Fibroblast of mammary gland (primary cell): ENCODE results near the gene UVRAG.

ENCODE experiments used
- DNase-seq: peaks from one replicate; pipeline ENCODE4 v3.0.0-alpha.2; 2010; ENCODE audit warnings: low read depth
- H3K4me3 ChIP-seq: 2 replicates; pipeline ENCODE4 v1.5.1; 2011; ENCODE audit warnings: low read depth, mild to moderate bottlenecking, low read length, moderate library complexity; ENCODE audit not compliant: control insufficient read depth
- TF ChIP-seq, protein P1 (sequence below): conservative IDR thresholded peaks from 2 replicates; pipeline ENCODE4 v1.5.1; 2011; ENCODE audit warnings: low read depth, low read length, inconsistent platforms; ENCODE audit not compliant: control insufficient read depth, insufficient read depth

Gene UVRAG

GRCh38 chr11:75770102-75770501 is 44.9 kb upstream of the UVRAG start:
- peak overlapping the region; percentile 1 for H3K4me3 ChIP-seq
- TF ChIP-seq, protein P1, sequence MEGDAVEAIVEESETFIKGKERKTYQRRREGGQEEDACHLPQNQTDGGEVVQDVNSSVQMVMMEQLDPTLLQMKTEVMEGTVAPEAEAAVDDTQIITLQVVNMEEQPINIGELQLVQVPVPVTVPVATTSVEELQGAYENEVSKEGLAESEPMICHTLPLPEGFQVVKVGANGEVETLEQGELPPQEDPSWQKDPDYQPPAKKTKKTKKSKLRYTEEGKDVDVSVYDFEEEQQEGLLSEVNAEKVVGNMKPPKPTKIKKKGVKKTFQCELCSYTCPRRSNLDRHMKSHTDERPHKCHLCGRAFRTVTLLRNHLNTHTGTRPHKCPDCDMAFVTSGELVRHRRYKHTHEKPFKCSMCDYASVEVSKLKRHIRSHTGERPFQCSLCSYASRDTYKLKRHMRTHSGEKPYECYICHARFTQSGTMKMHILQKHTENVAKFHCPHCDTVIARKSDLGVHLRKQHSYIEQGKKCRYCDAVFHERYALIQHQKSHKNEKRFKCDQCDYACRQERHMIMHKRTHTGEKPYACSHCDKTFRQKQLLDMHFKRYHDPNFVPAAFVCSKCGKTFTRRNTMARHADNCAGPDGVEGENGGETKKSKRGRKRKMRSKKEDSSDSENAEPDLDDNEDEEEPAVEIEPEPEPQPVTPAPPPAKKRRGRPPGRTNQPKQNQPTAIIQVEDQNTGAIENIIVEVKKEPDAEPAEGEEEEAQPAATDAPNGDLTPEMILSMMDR, result no peak
- no peak for DNase-seq

- no peak overlapping the region for H3K4me3 ChIP-seq
- TF ChIP-seq, protein P1, result no peak
- peak; percentile 98 for DNase-seq
These were observed 43.2 kb upstream of the UVRAG start for GRCh38 chr11:75771646-75772410.

DNA sequence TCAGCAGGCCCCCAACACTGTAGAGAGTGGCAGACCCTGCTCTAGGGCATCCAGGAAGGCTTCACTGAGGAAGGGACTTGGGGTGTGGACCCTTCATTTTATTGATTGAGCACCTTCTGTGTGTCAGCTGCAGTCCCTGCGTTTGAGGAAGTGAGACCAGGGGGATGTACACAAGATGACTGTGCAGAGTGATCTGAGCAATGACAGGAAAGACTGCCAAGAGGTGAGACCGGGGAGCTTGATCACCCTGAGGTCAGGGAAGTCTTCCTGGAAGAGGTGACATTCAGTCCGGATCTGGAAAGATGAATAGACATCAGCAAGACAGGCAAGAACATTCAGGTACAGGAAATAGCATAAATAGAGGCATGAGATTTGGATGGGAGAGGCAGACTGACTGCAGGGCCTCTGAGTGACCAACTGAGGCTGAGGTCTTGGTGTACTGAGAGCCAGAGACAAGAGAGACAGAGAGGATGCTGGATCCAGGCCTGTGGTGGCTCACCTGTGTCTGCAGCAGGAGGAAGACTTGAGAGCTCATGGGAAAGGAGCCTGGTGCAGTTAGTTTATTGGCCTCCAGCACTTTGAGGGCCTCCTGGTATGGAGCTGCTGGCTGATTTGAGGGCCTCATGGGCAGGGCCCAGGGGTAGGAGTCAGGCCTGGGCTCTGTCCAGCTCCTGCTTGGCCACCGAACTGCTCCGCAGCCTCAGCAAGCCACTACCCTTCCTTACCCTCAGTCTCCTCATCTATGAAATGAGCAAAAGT is 41.2 kb upstream of the UVRAG start:
- no peak for DNase-seq
- TF ChIP-seq, protein P1, result no peak

GRCh38 chr11:75775056-75775455 is 40.0 kb upstream of the UVRAG start:
- no peak overlapping the region for H3K4me3 ChIP-seq
- DNase-seq, result no peak
- TF ChIP-seq, protein P1, result no peak

More for the DNA sequence above, 41.2 kb upstream of the UVRAG start:
- no peak overlapping the region for H3K4me3 ChIP-seq

DNA sequence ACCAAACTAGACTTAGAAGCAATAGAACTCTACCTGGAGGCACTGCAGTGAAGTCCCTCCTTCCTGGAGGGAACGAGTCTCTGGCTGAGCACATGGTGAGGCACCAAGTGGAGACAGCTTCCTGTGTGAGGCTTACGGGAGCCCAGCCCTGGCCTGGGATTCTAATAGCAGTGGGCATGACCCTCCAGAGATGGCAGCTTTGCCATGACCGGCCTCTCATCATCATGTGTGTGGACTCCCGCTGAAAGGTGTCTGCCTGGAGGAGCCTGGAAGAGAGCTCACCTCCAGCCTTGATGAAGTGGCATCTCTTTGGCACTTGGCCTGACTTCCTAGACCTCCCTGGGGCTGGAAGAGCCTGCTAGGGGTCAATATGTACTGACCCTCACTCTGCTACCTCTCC is 38.5 kb upstream of the UVRAG start:
- H3K4me3 ChIP-seq, result no peak overlapping the region
- no peak for DNase-seq
- TF ChIP-seq, protein P1, result no peak

GRCh38 chr11:75777461-75778110 is 37.4 kb upstream of the UVRAG start:
- peak; percentile 8 for DNase-seq
- TF ChIP-seq, protein P1, result no peak

More at GRCh38 chr11:75777461-75778110, 37.4 kb upstream of the UVRAG start:
- no peak overlapping the region for H3K4me3 ChIP-seq
